ENCODE data around the gene VAV2.

The VAV2 gene

GRCh38 chr9:134004881-134005280 lies 12.8 kb upstream of the VAV2 start:
- no peak overlapping the region for H3K4me2 ChIP-seq (ENCODE audit: low read length)
- H3K27me3 ChIP-seq (ENCODE audit: control insufficient read depth, insufficient read depth, low read length): no peaks in the 10 kb centered on the region
- H3K9me3 ChIP-seq (ENCODE audit: control insufficient read depth, low read length): no peaks in the 10 kb centered on the region
- no peak overlapping the region for H3K4me3 ChIP-seq (ENCODE audit: low read depth, low read length)
- no peak overlapping the region for H3K9ac ChIP-seq
- H3K4me1 ChIP-seq: no peaks in the 10 kb centered on the region
- TF ChIP-seq CTCF (IDR thresholded peaks at IDR 0.05): no peak
- H3K36me3 ChIP-seq (ENCODE audit: control insufficient read depth, insufficient read depth, low read length): no peaks in the 10 kb centered on the region
- H3K27ac ChIP-seq: no peak overlapping the region
- H3K79me2 ChIP-seq: no peaks in the 10 kb centered on the region
- no peak overlapping the region for H2AFZ ChIP-seq

- no peak overlapping the region for H3K9ac ChIP-seq
- no peaks in the 10 kb centered on the region for H3K27me3 ChIP-seq (ENCODE audit: control insufficient read depth, insufficient read depth, low read length)
- no peaks in the 10 kb centered on the region for H3K4me1 ChIP-seq
- no peaks in the 10 kb centered on the region for H3K36me3 ChIP-seq (ENCODE audit: control insufficient read depth, insufficient read depth, low read length)
- TF ChIP-seq CTCF (IDR thresholded peaks at IDR 0.05): no peak
- H2AFZ ChIP-seq: no peak overlapping the region
- no peaks in the 10 kb centered on the region for H3K9me3 ChIP-seq (ENCODE audit: control insufficient read depth, low read length)
- no peak overlapping the region for H3K4me3 ChIP-seq (ENCODE audit: low read depth, low read length)
- no peak overlapping the region for H3K4me2 ChIP-seq (ENCODE audit: low read length)
- no peak overlapping the region for H3K27ac ChIP-seq
- no peaks in the 10 kb centered on the region for H3K79me2 ChIP-seq
Observed at GRCh38 chr9:134004131-134004873, 12.2 kb upstream of the VAV2 start.

GRCh38 chr9:134003237-134003636 lies 11.1 kb upstream of the VAV2 start:
- Histone ChIP-seq H3K9ac (no peak overlapping the region), H3K36me3 (ENCODE audit: control insufficient read depth, insufficient read depth, low read length) (no peaks in the 10 kb centered on the region), H3K79me2 (no peaks in the 10 kb centered on the region), H3K27ac (no peak overlapping the region), H3K4me3 (ENCODE audit: low read depth, low read length) (no peak overlapping the region), H3K4me1 (no peaks in the 10 kb centered on the region), H3K4me2 (ENCODE audit: low read length) (no peak overlapping the region), H2AFZ (no peak overlapping the region), H3K9me3 (ENCODE audit: control insufficient read depth, low read length) (no peaks in the 10 kb centered on the region), H3K27me3 (ENCODE audit: control insufficient read depth, insufficient read depth, low read length) (no peaks in the 10 kb centered on the region)
- TF ChIP-seq CTCF (IDR thresholded peaks at IDR 0.05): no peak

GRCh38 chr9:134002796-134003195 lies 10.7 kb upstream of the VAV2 start:
- H3K4me3 ChIP-seq (ENCODE audit: low read depth, low read length): no peak overlapping the region

More at GRCh38 chr9:134002796-134003195, 10.7 kb upstream of the VAV2 start:
- Histone ChIP-seq H3K27ac (no peak overlapping the region), H3K9me3 (ENCODE audit: control insufficient read depth, low read length) (no peaks in the 10 kb centered on the region), H3K4me2 (ENCODE audit: low read length) (no peak overlapping the region), H3K9ac (no peak overlapping the region), H3K36me3 (ENCODE audit: control insufficient read depth, insufficient read depth, low read length) (no peaks in the 10 kb centered on the region), H2AFZ (no peak overlapping the region), H3K79me2 (no peaks in the 10 kb centered on the region), H3K27me3 (ENCODE audit: control insufficient read depth, insufficient read depth, low read length) (no peaks in the 10 kb centered on the region), H3K4me1 (no peaks in the 10 kb centered on the region)
- TF ChIP-seq CTCF (IDR thresholded peaks at IDR 0.05): no peak
